HCT116 (cell line): ENCODE data around the gene TGFBRAP1. TPM values are rescaled to one million over a fixed set of nuclear protein-coding genes. Genes with fewer than 3 reads are reported as not detected.

Experiments used
- ATAC-seq: fragments of 200-7000 bp; cut with Tn5 transposase; 2 replicates; pipeline ENCODE4 v1.9.1; 2020; ENCODE audit warnings: mild to moderate bottlenecking, moderate library complexity
- BruUV-seq: library from RNA; stranded (reverse); fragments of 400-500 nt; replicated peaks from 2 replicates; lab custom pipeline; 2021; lab: Mats Ljungman, UMichigan
- CTCF ChIA-PET: fragments of 300-600 bp; sonication (Branson Sonifier 250); formaldehyde crosslinking; loops from one replicate; lab custom pipeline; 2021; ENCODE audit warnings: antibody characterized with exemption; lab: Charles Lee
- POLR2A ChIA-PET: fragments of 300-600, 350-600 bp; sonication (Branson Sonifier 250); formaldehyde crosslinking; loops from one replicate; lab custom pipeline; 2021; ENCODE audit warnings: antibody characterized with exemption; lab: Charles Lee
- RAD21 ChIA-PET, 2 experiments: fragments of 300-600 bp; sonication (Branson Sonifier 250); formaldehyde crosslinking; loops; one replicate each; lab custom pipeline; 2023; ENCODE audit warnings: low total read pairs in 2 of 2; ENCODE audit not compliant: uncharacterized antibody in 2 of 2, unreplicated experiment in 2 of 2, low non-redundant PET in 1 of 2; lab: Charles Lee
- DNase-seq: peaks from one replicate; pipeline ENCODE4 v3.0.0-alpha.2; 2010; ENCODE audit warnings: low read depth, low spot score
- H2AFZ ChIP-seq: fragments of 200-600 bp; shearing (Covaris generic), sonication (generic); 2 replicates; pipeline ENCODE4 v1.6.1; 2017; ENCODE audit warnings: low read depth, mixed run types, mixed read lengths, antibody characterized with exemption, low read length; ENCODE audit not compliant: poor library complexity, severe bottlenecking
- H3K27ac ChIP-seq: 2 replicates; pipeline ENCODE4 v1.5.1; 2012; ENCODE audit warnings: low read depth, low read length
- H3K27me3 ChIP-seq: fragments of 200-600 bp; sonication (generic); 2 replicates; pipeline ENCODE4 v1.6.1; 2016; ENCODE audit warnings: mixed run types, low read length, mixed read lengths; ENCODE audit not compliant: insufficient read depth
- H3K36me3 ChIP-seq, 2 experiments: fragments of 200-500 bp in 1 of 2; fragments of 200-600 bp in 1 of 2; sonication (Bioruptor generic) in 1 of 2; sonication (generic) in 1 of 2; 2 replicates each; pipeline versions ENCODE4 v1.5.1 to v1.6.1; 2014 to 2016; ENCODE audit warnings: low read length in 2 of 2, inconsistent platforms in 1 of 2, mixed read lengths in 1 of 2, mixed run types in 1 of 2; ENCODE audit not compliant: insufficient read depth in 2 of 2, control insufficient read depth in 1 of 2
- H3K4me1 ChIP-seq, 2 experiments: fragments of 200-600 bp in 1 of 2; sonication (generic) in 1 of 2; 2 replicates each; pipeline versions ENCODE4 v1.5.1 to v1.6.1; 2012 to 2017; ENCODE audit warnings: low read length in 2 of 2, inconsistent platforms in 1 of 2, mild to moderate bottlenecking in 1 of 2, mixed read lengths in 1 of 2, mixed run types in 1 of 2, moderate library complexity in 1 of 2; ENCODE audit not compliant: insufficient read depth in 2 of 2, control insufficient read depth in 1 of 2
- H3K4me2 ChIP-seq: fragments of 200-600 bp; sonication (generic); 2 replicates; pipeline ENCODE4 v1.6.1; 2017; ENCODE audit warnings: mixed run types, low read length, mixed read lengths
- H3K4me3 ChIP-seq, 2 experiments: fragments of 200-600 bp in 1 of 2; sonication (generic) in 1 of 2; replicated peaks in 1 of 2; 2 replicates each; pipeline ENCODE4 v1.5.1; 2011 to 2016; ENCODE audit warnings: low read length in 2 of 2, control low read depth in 1 of 2, low read depth in 1 of 2, mild to moderate bottlenecking in 1 of 2, mixed read lengths in 1 of 2, mixed run types in 1 of 2
- H3K79me2 ChIP-seq: fragments of 200-600 bp; sonication (generic); 2 replicates; pipeline ENCODE4 v1.6.1; 2017; ENCODE audit warnings: mild to moderate bottlenecking, mixed run types, low read length, moderate library complexity, mixed read lengths; ENCODE audit not compliant: insufficient read depth
- H3K9ac ChIP-seq: fragments of 200-600 bp; sonication (generic); 2 replicates; pipeline ENCODE4 v1.6.1; 2016; ENCODE audit warnings: low read length, mixed read lengths
- H3K9me2 ChIP-seq: fragments of 200-600 bp; sonication (generic), shearing (Covaris generic); 2 replicates; pipeline ENCODE4 v1.6.1; 2017; ENCODE audit warnings: mixed run types, mild to moderate bottlenecking, moderate library complexity; ENCODE audit not compliant: insufficient read depth
- H3K9me3 ChIP-seq, 2 experiments: fragments of 200-500 bp in 1 of 2; fragments of 200-600 bp in 1 of 2; sonication (Bioruptor generic) in 1 of 2; sonication (generic) in 1 of 2; 2 replicates each; pipeline ENCODE4 v1.6.1; 2014 to 2017; ENCODE audit warnings: low read length in 2 of 2, mixed read lengths in 2 of 2, inconsistent platforms in 1 of 2, low read depth in 1 of 2, mild to moderate bottlenecking in 1 of 2, mixed run types in 1 of 2, moderate library complexity in 1 of 2; ENCODE audit not compliant: control insufficient read depth in 1 of 2, insufficient read depth in 1 of 2
- H4K20me1 ChIP-seq: fragments of 200-600 bp; sonication (generic), shearing (Covaris generic); 2 replicates; pipeline ENCODE4 v1.6.1; 2017; ENCODE audit warnings: mixed run types, mild to moderate bottlenecking, moderate library complexity; ENCODE audit not compliant: insufficient read depth
- CBX3 ChIP-seq: IDR thresholded peaks from 2 replicates; pipeline ENCODE4 v1.6.1; 2012; ENCODE audit warnings: low read depth
- CEBPB ChIP-seq: IDR thresholded peaks from 2 replicates; pipeline ENCODE4 v1.6.1; 2012; ENCODE audit warnings: low read depth
- CTCF ChIP-seq, 3 experiments: fragments of 200-600 bp in 1 of 3; sonication (generic) in 1 of 3; IDR thresholded peaks in 2 of 3; conservative IDR thresholded peaks in 1 of 3; 2 replicates each; pipeline ENCODE4 v1.5.1; 2012 to 2017; ENCODE audit warnings: low read depth in 2 of 3, low read length in 2 of 3, antibody characterized with exemption in 1 of 3, borderline replicate concordance in 1 of 3, control low read depth in 1 of 3, mild to moderate bottlenecking in 1 of 3, mixed read lengths in 1 of 3, mixed run types in 1 of 3, moderate library complexity in 1 of 3; ENCODE audit not compliant: insufficient read depth in 1 of 3
- EZH2 ChIP-seq: fragments of 200-600 bp; sonication (generic); IDR thresholded peaks from 2 replicates; pipeline ENCODE4 v1.6.1; 2017; ENCODE audit warnings: antibody characterized with exemption, mixed run types
- FOSL1 ChIP-seq: IDR thresholded peaks from 2 replicates; pipeline ENCODE4 v1.6.1; 2012; ENCODE audit warnings: low read depth
- POLR2AphosphoS5 ChIP-seq: IDR thresholded peaks from 2 replicates; pipeline ENCODE4 v1.6.1; 2011; ENCODE audit warnings: mild to moderate bottlenecking, low read depth, low read length, moderate library complexity
- RAD21 ChIP-seq: IDR thresholded peaks from 2 replicates; pipeline ENCODE4 v1.6.1; 2012; ENCODE audit warnings: low read depth, mild to moderate bottlenecking
- SIN3A ChIP-seq: IDR thresholded peaks from 2 replicates; pipeline ENCODE4 v1.6.1; 2012; ENCODE audit warnings: low read depth
- SP1 ChIP-seq: IDR thresholded peaks from 2 replicates; pipeline ENCODE4 v1.6.1; 2012; ENCODE audit warnings: low read depth
- SRF ChIP-seq: IDR thresholded peaks from 2 replicates; pipeline ENCODE4 v1.6.1; 2012; ENCODE audit warnings: low read depth
- TCF7L2 ChIP-seq: IDR thresholded peaks from 2 replicates; pipeline ENCODE4 v1.7.0; 2011; ENCODE audit warnings: borderline replicate concordance, inconsistent platforms; ENCODE audit not compliant: insufficient read depth, insufficient read length; ENCODE audit errors: extremely low read depth
- YY1 ChIP-seq: IDR thresholded peaks from 2 replicates; pipeline ENCODE4 v1.6.1; 2011; ENCODE audit warnings: low read length, low read depth, moderate library complexity, mild to moderate bottlenecking; ENCODE audit not compliant: insufficient replicate concordance; ENCODE audit errors: extremely low read depth
- ZBTB33 ChIP-seq: IDR thresholded peaks from 2 replicates; pipeline ENCODE4 v1.6.1; 2011; ENCODE audit warnings: mild to moderate bottlenecking, low read length, moderate library complexity; ENCODE audit not compliant: insufficient replicate concordance; ENCODE audit errors: extremely low read depth
- ZFX ChIP-seq: fragments of 450-650 bp; IDR thresholded peaks from 2 replicates; pipeline ENCODE4 v1.6.1; 2017
- intact Hi-C: fragments of 100-400 bp; cut with micrococcal nuclease; formaldehyde crosslinking; loops from 2 replicates; pipeline ENCODE4 v1.10.0; 2022
- total RNA-seq: library from RNA; stranded (reverse); gene quantifications from one replicate; pipeline ENCODE4 v1.2.1, GENCODE V29; 2021; ENCODE audit not compliant: unreplicated experiment
- TF ChIP-seq, protein P1 (sequence below): IDR thresholded peaks from 2 replicates; pipeline ENCODE4 v1.6.1; 2012
- TF ChIP-seq, protein P2 (sequence below): IDR thresholded peaks from 2 replicates; pipeline ENCODE4 v1.6.1; 2012; ENCODE audit warnings: low read depth

TGFBRAP1 gene
- total RNA-seq, 1 experiment from 2014 or later: 18.3 TPM

GRCh38 chr2:105231232-105231619 lies 98.3 kb downstream of the TGFBRAP1 start:
- ChIA-PET CTCF (interaction anchor here (1.1 to 1.5 kb wide), 2 partner anchors 10 to 51 kb away, joined by 3 to 4 read pairs; partner anchors contain the start of gene GPR45), RAD21 (no interaction called here), POLR2A (no interaction called here)
- H3K4me3 ChIP-seq: no peak overlapping the region
- no peak for ATAC-seq
- H4K20me1 ChIP-seq: no peaks in the 10 kb centered on the region
- intact Hi-C loops: no loop called here
- no peak overlapping the region for H3K9ac ChIP-seq
- no peak for DNase-seq
- no TSS peak for BruUV-seq
- H3K27me3 ChIP-seq: peaks cover 6% of the 10 kb centered on the region; the same call in 1 of the 2 replicates
- H3K9me3 ChIP-seq: no peaks in the 10 kb centered on the region
- H3K36me3 ChIP-seq: no peaks in the 10 kb centered on the region
- H3K4me1 ChIP-seq: peaks cover 10 to 14% of the 10 kb centered on the region in 2 experiments
- no peak overlapping the region for H3K4me2 ChIP-seq
- TF ChIP-seq ZBTB33: no peak
- TF ChIP-seq SP1: no peak
- no peak for TF ChIP-seq CBX3
- TF ChIP-seq, protein P1, sequence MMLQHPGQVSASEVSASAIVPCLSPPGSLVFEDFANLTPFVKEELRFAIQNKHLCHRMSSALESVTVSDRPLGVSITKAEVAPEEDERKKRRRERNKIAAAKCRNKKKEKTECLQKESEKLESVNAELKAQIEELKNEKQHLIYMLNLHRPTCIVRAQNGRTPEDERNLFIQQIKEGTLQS: no peak
- TF ChIP-seq YY1: no peak
- TF ChIP-seq, protein P2, sequence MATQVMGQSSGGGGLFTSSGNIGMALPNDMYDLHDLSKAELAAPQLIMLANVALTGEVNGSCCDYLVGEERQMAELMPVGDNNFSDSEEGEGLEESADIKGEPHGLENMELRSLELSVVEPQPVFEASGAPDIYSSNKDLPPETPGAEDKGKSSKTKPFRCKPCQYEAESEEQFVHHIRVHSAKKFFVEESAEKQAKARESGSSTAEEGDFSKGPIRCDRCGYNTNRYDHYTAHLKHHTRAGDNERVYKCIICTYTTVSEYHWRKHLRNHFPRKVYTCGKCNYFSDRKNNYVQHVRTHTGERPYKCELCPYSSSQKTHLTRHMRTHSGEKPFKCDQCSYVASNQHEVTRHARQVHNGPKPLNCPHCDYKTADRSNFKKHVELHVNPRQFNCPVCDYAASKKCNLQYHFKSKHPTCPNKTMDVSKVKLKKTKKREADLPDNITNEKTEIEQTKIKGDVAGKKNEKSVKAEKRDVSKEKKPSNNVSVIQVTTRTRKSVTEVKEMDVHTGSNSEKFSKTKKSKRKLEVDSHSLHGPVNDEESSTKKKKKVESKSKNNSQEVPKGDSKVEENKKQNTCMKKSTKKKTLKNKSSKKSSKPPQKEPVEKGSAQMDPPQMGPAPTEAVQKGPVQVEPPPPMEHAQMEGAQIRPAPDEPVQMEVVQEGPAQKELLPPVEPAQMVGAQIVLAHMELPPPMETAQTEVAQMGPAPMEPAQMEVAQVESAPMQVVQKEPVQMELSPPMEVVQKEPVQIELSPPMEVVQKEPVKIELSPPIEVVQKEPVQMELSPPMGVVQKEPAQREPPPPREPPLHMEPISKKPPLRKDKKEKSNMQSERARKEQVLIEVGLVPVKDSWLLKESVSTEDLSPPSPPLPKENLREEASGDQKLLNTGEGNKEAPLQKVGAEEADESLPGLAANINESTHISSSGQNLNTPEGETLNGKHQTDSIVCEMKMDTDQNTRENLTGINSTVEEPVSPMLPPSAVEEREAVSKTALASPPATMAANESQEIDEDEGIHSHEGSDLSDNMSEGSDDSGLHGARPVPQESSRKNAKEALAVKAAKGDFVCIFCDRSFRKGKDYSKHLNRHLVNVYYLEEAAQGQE: no peak
- no peak for TF ChIP-seq TCF7L2
- TF ChIP-seq CTCF (IDR thresholded peaks at IDR 0.05 in 2 of 3, conservative IDR thresholded peaks at IDR 0.05 in 1 of 3; ENCODE audit: borderline replicate concordance in 1 of 3, insufficient read depth in 1 of 3, low read depth in 2 of 3, low read length in 2 of 3): no peak
- no peak for TF ChIP-seq FOSL1
- no peak for TF ChIP-seq POLR2AphosphoS5
- no peak for TF ChIP-seq SRF
- TF ChIP-seq RAD21: no peak
- TF ChIP-seq ZFX: no peak
- TF ChIP-seq SIN3A: no peak
- no peak for TF ChIP-seq EZH2
- TF ChIP-seq CEBPB: no peak
- TF ChIP-seq, all 23 proteins: peak for 0
- H2AFZ ChIP-seq: no peak overlapping the region
- H3K27ac ChIP-seq: no peak overlapping the region
- H3K79me2 ChIP-seq: no peaks in the 10 kb centered on the region
- no peaks in the 10 kb centered on the region for H3K9me2 ChIP-seq
